Karpas-422 (cell line): Measurements from ENCODE around the gene FGF5. TPM values are rescaled to one million over a fixed set of nuclear protein-coding genes. Genes with fewer than 3 reads are reported as not detected.

Source experiments
- DNase-seq: peaks from one replicate; pipeline ENCODE4 v3.0.0-alpha.2; 2015
- H2AFZ ChIP-seq: fragments of 200-600 bp; sonication (generic); 2 replicates; pipeline ENCODE4 v1.6.1; 2014; ENCODE audit warnings: antibody characterized with exemption, low read length, mixed read lengths
- H3K27ac ChIP-seq: fragments of 200-600 bp; sonication (generic); 2 replicates; pipeline ENCODE4 v1.5.1; 2014; ENCODE audit warnings: mild to moderate bottlenecking, low read length, moderate library complexity
- H3K27me3 ChIP-seq: fragments of 200-600 bp; sonication (generic); 2 replicates; pipeline ENCODE4 v1.6.1; 2014; ENCODE audit warnings: low read length, mixed read lengths
- H3K36me3 ChIP-seq: fragments of 200-600 bp; sonication (generic); 2 replicates; pipeline ENCODE4 v1.6.1; 2014; ENCODE audit warnings: low read length, mixed read lengths; ENCODE audit not compliant: insufficient read depth
- H3K4me1 ChIP-seq: fragments of 200-600 bp; sonication (generic); 2 replicates; pipeline ENCODE4 v1.6.1; 2014; ENCODE audit warnings: mild to moderate bottlenecking, low read length, mixed read lengths
- H3K4me2 ChIP-seq: fragments of 200-600 bp; sonication (generic); 2 replicates; pipeline ENCODE4 v1.6.1; 2014; ENCODE audit warnings: low read length, low read depth, mild to moderate bottlenecking; ENCODE audit not compliant: poor library complexity, severe bottlenecking
- H3K4me3 ChIP-seq: fragments of 200-600 bp; sonication (generic); 2 replicates; pipeline ENCODE4 v1.5.1; 2014; ENCODE audit warnings: mild to moderate bottlenecking, antibody characterized with exemption, low read length, mixed read lengths
- H3K79me2 ChIP-seq: fragments of 200-600 bp; sonication (generic); 2 replicates; pipeline ENCODE4 v1.6.1; 2014; ENCODE audit warnings: mild to moderate bottlenecking, low read length, mixed read lengths
- H3K9ac ChIP-seq: fragments of 200-600 bp; sonication (generic); 2 replicates; pipeline ENCODE4 v1.6.0; 2014; ENCODE audit warnings: low read length
- H3K9me2 ChIP-seq: fragments of 200-600 bp; sonication (generic), shearing (Covaris generic); replicated peaks from 2 replicates; pipeline ENCODE4 v1.6.0; 2014; ENCODE audit warnings: mild to moderate bottlenecking, low read length, moderate library complexity; ENCODE audit not compliant: insufficient read depth
- H3K9me3 ChIP-seq: fragments of 300-700, 200-600 bp; sonication (generic); 2 replicates; pipeline ENCODE4 v1.6.1; 2014; ENCODE audit warnings: low read length, mixed read lengths
- H4K20me1 ChIP-seq: fragments of 200-600 bp; sonication (generic); 2 replicates; pipeline ENCODE4 v1.6.1; 2014; ENCODE audit warnings: mild to moderate bottlenecking, antibody characterized with exemption, low read length, low read depth; ENCODE audit not compliant: insufficient read depth
- total RNA-seq: library from RNA; depleted of rRNA; stranded (reverse); fragments of >200 nt; shearing (Covaris generic); gene quantifications from 2 replicates; pipeline ENCODE4 v1.2.3, GENCODE V29; 2014; ENCODE audit warnings: low replicate concordance

The FGF5 gene
- total RNA-seq, 1 experiment from 2014 or later = not detected

DNA sequence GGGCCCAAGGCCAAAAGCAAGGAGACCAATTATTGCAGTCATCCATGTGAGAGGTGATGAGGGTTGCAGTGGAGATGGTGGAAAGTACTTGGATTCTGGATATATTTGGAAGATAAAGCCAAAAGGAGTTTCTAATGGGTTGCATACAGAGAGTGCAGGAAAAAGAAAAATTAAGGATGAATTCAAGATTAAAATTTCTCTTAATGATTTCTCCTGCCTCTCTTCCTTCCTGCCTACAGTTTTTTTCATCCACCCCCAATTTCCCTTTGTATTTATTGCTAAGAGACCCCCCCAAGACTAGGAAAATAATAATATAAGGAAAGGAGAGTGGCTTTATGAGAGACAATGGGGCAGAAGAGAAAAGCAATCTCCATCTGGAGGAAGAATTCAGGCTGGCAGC lies 8.6 kb upstream of the FGF5 start:
- H3K27me3 ChIP-seq = no peaks in the 10 kb centered on the region
- no peak overlapping the region for H3K4me3 ChIP-seq
- H3K9me2 ChIP-seq = no peaks in the 10 kb centered on the region
- no peaks in the 10 kb centered on the region for H3K9me3 ChIP-seq
- no peak for DNase-seq
- H3K36me3 ChIP-seq = no peaks in the 10 kb centered on the region
- no peak overlapping the region for H2AFZ ChIP-seq
- H3K79me2 ChIP-seq = no peaks in the 10 kb centered on the region
- no peak overlapping the region for H3K9ac ChIP-seq
- H4K20me1 ChIP-seq = no peaks in the 10 kb centered on the region
- H3K4me1 ChIP-seq = no peaks in the 10 kb centered on the region
- no peak overlapping the region for H3K4me2 ChIP-seq
- no peak overlapping the region for H3K27ac ChIP-seq

DNA sequence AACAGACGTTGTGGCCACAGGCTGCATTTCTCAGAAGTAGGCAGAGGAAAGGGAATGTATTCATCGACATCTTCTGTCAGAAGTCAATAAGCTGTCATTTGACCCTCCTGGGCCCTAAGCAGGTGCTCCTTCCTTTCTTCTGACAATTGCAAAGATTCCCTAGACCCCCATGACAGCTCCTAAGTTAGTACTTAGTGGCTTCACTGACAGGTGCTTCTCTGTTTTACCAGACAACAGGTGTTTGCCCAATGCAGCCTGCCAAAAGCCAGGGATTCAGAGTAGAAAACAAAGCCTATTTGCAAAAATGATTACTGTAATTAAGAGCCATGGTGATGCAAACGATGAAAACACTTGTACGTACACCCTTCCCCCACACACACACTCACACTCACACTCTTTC lies 7.5 kb upstream of the FGF5 start:
- Histone ChIP-seq H3K4me3 (no peak overlapping the region), H3K27ac (no peak overlapping the region), H3K27me3 (no peaks in the 10 kb centered on the region), H3K9me2 (no peaks in the 10 kb centered on the region), H4K20me1 (no peaks in the 10 kb centered on the region), H3K4me1 (no peaks in the 10 kb centered on the region), H3K4me2 (no peak overlapping the region), H2AFZ (no peak overlapping the region), H3K36me3 (no peaks in the 10 kb centered on the region), H3K9me3 (no peaks in the 10 kb centered on the region), H3K9ac (no peak overlapping the region), H3K79me2 (no peaks in the 10 kb centered on the region)
- no peak for DNase-seq

DNA sequence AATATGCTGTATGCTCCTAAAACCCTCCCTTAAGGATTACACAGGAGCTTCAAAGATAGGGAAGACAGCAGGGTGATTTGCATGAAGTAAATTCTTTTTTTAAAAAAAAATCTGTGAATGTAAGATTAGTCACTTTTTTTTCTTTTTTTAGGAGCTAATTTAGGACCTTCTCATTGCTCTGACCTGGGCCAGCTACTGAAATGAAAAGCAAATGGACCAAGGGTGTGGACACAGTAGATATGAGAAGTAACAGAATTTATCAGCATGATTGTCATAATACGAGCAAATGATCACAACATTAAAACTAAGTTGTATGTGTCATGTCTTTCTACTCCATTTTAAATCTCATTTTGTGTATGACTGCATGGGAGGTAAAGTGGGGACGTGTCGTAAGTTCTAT lies 6.6 kb upstream of the FGF5 start:
- H3K4me1 ChIP-seq = no peaks in the 10 kb centered on the region
- no peaks in the 10 kb centered on the region for H4K20me1 ChIP-seq
- H3K36me3 ChIP-seq = no peaks in the 10 kb centered on the region
- H2AFZ ChIP-seq = no peak overlapping the region
- no peaks in the 10 kb centered on the region for H3K27me3 ChIP-seq
- no peaks in the 10 kb centered on the region for H3K9me3 ChIP-seq
- H3K4me3 ChIP-seq = no peak overlapping the region
- no peaks in the 10 kb centered on the region for H3K79me2 ChIP-seq
- no peak overlapping the region for H3K9ac ChIP-seq
- no peak overlapping the region for H3K27ac ChIP-seq
- H3K4me2 ChIP-seq = no peak overlapping the region
- no peak for DNase-seq
- no peaks in the 10 kb centered on the region for H3K9me2 ChIP-seq

DNA sequence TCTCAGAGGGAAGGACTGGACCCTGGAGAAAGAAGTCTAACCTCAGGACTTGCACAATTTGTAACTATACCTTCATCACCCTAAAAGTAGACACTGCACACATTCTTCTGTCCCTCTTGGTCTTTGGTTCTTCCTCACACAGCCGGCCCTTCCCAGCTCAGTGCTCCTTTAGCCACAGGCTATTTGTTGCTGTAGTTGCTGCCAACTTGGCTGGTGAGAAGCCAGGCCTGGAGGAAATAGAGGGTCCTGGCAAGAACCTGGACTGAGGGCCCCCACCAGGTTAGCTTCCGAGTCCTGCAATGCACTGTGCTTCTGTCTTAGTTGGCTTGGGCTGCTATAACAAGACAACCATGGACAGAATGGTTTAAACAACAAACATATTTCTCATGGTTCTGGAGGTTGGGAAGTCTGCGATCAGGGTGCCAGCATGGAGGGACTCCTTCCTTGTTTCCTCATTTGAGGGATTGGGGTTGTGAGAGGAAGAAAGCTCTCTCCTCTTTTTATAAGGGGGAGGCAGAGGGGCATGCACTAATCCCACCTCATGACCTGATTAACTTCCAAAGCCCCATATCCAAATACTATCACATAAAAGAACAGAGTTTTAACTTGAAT lies 4.4 kb upstream of the FGF5 start:
- Histone ChIP-seq H3K4me2 (no peak overlapping the region), H3K9me3 (no peaks in the 10 kb centered on the region), H3K36me3 (no peaks in the 10 kb centered on the region), H2AFZ (no peak overlapping the region), H3K79me2 (no peaks in the 10 kb centered on the region), H3K9ac (no peak overlapping the region), H4K20me1 (no peaks in the 10 kb centered on the region), H3K4me3 (no peak overlapping the region), H3K27me3 (no peaks in the 10 kb centered on the region), H3K9me2 (no peaks in the 10 kb centered on the region), H3K4me1 (no peaks in the 10 kb centered on the region), H3K27ac (no peak overlapping the region)
- no peak for DNase-seq

DNA sequence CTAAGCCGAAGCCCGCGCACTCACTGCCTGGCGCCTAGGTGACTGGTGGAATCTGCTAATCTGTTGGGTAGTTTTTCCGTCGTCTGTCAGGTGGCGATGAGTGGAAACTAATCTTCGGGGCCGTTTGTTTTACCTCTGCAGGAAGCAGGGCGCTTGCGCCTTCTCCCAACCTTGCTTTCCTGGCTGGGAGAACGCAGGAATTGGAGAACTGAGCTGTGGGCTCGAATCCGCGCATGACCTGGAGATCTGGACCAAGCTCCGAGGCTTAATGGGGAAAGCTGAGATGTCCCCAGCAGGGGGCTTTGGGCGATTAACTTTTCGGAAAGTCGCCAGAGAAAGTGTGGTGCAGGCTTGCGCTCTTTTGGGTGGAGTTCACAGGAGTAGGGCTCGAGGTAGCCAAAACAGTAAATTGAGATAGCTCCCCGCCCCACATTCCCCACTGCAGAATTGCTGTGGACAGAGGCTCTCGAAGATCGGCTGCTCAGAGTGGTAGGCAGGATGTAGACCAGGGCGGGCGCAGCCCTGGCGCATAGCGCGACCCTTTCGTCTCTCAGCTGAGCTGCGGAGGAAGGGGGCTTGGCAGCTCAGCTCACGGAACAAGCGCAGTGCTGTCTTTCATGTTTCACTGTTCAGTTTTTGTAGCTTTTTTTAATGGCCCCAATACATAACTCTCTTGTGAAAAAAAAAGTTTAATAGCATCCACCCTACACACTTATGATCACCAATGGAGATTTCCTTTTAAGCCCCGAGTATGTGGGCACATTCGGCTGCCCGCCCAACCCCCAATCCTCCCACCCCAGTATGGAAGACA lies 2.7 kb upstream of the FGF5 start:
- Histone ChIP-seq H3K36me3 (no peaks in the 10 kb centered on the region), H3K4me1 (no peaks in the 10 kb centered on the region), H3K4me2 (no peak overlapping the region), H3K9ac (no peak overlapping the region), H3K27me3 (no peaks in the 10 kb centered on the region), H3K9me2 (no peaks in the 10 kb centered on the region), H4K20me1 (no peaks in the 10 kb centered on the region), H2AFZ (no peak overlapping the region), H3K4me3 (no peak overlapping the region), H3K79me2 (no peaks in the 10 kb centered on the region), H3K9me3 (no peaks in the 10 kb centered on the region), H3K27ac (no peak overlapping the region)
- DNase-seq = no peak

DNA sequence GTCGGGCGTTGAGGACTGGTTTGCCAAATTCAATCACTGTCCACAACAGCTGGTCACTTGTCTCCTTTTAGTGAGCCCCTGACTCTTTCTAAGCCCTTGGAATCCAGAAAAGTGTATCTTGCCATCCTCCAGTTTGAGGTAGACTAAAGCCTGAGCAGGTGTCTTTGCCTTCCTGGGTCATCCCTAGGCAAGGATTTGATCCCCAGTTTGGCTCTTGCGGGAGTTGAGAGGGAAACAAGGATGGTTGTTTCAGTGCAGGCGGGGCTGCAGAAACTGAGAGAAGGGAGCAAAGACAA lies 2.2 kb upstream of the FGF5 start:
- DNase-seq = no peak
- no peaks in the 10 kb centered on the region for H3K9me3 ChIP-seq
- no peak overlapping the region for H3K27ac ChIP-seq
- no peaks in the 10 kb centered on the region for H3K79me2 ChIP-seq
- H3K27me3 ChIP-seq = no peaks in the 10 kb centered on the region
- H3K9ac ChIP-seq = no peak overlapping the region
- no peak overlapping the region for H2AFZ ChIP-seq
- no peaks in the 10 kb centered on the region for H3K4me1 ChIP-seq
- H3K9me2 ChIP-seq = no peaks in the 10 kb centered on the region
- no peaks in the 10 kb centered on the region for H3K36me3 ChIP-seq
- no peaks in the 10 kb centered on the region for H4K20me1 ChIP-seq
- no peak overlapping the region for H3K4me3 ChIP-seq
- H3K4me2 ChIP-seq = no peak overlapping the region

DNA sequence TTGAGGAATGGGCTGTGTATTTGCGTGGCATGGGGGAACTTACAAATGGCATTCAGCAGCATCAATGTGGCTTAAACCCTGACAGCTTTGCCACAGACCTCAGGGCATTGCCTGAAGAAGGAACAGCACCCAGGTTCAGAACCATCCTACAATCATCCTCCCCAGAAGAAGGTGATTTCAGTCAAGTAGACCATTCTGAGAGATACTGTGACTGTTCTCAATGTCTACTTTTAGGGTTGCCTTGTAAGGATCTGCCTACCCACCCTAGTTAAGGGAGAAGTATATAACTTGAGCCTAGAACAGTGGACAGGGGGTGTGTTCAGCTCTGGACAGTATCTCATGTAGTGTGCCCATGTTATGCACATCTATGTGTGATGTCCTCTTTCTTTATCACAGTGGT lies 1.6 kb upstream of the FGF5 start:
- Histone ChIP-seq H3K4me2 (no peak overlapping the region), H3K9me3 (no peaks in the 10 kb centered on the region), H3K9ac (no peak overlapping the region), H2AFZ (no peak overlapping the region), H3K4me1 (no peaks in the 10 kb centered on the region), H3K79me2 (no peaks in the 10 kb centered on the region), H3K27me3 (no peaks in the 10 kb centered on the region), H3K36me3 (no peaks in the 10 kb centered on the region), H4K20me1 (no peaks in the 10 kb centered on the region), H3K4me3 (no peak overlapping the region), H3K27ac (no peak overlapping the region), H3K9me2 (no peaks in the 10 kb centered on the region)
- no peak for DNase-seq

DNA sequence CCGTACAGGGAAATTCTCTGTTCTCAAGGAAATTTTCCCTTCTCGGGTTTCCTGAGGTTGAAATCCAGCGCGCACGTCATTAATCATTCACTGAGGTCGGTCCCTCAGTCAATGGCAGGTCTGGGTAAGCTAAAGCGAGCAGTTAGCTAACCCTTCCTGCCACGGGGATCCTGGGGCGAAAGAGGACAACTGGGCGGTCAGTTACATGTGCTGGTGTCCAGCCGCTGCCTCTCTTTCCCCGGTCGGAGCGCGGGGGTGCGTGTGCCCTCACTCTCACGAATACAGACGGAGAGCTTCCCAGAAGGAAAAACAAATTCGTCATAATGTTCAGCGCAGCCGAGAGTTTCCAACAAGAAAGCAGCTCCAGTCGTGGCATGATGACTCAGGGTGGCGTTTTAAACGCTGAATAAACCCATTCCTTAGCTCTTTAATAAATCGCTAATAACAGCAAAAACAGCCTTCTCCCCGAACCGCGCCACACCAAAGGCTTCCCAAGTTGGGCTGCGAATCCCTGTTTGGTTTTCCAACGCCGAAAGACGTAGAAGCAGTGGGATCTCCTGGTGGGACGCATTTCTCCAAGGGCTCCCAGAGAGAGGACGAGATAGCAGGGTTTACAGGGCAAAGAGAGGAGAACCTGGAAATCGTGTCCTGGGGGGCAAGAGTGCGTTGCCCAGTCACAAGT lies 752 bp upstream of the FGF5 start:
- Histone ChIP-seq H3K4me3 (no peak overlapping the region), H3K4me2 (no peak overlapping the region), H3K27me3 (no peaks in the 10 kb centered on the region), H3K27ac (no peak overlapping the region), H4K20me1 (no peaks in the 10 kb centered on the region), H3K4me1 (no peaks in the 10 kb centered on the region), H3K79me2 (no peaks in the 10 kb centered on the region), H3K9ac (no peak overlapping the region), H3K36me3 (no peaks in the 10 kb centered on the region), H3K9me3 (no peaks in the 10 kb centered on the region), H3K9me2 (no peaks in the 10 kb centered on the region), H2AFZ (no peak overlapping the region)
- no peak for DNase-seq
